ACC112 (cell line): ENCODE measurements around the gene L3HYPDH.

Experiments
- H2AFZ ChIP-seq: fragments of 200-600 bp; sonication (generic); one replicate; pipeline ENCODE4 v1.6.0; 2017; ENCODE audit warnings: antibody characterized with exemption, low read length; ENCODE audit not compliant: unreplicated experiment
- H3K27ac ChIP-seq: fragments of 200-600 bp; sonication (generic); 2 replicates; pipeline ENCODE4 v1.5.1; 2014; ENCODE audit warnings: low read depth, mild to moderate bottlenecking, antibody characterized with exemption, low read length, moderate library complexity
- H3K27me3 ChIP-seq: fragments of 200-600 bp; sonication (generic); 2 replicates; pipeline ENCODE4 v1.6.1; 2014; ENCODE audit warnings: mild to moderate bottlenecking, antibody characterized with exemption, low read length, moderate library complexity, mixed read lengths; ENCODE audit not compliant: insufficient read depth
- H3K36me3 ChIP-seq: fragments of 200-600 bp; sonication (generic); 2 replicates; pipeline ENCODE4 v1.6.1; 2016; ENCODE audit warnings: mild to moderate bottlenecking, antibody characterized with exemption, low read length, moderate library complexity, mixed read lengths; ENCODE audit not compliant: insufficient read depth
- H3K4me1 ChIP-seq: fragments of 200-600 bp; sonication (generic); one replicate; pipeline ENCODE4 v1.6.1; 2016; ENCODE audit warnings: low read length, mixed read lengths; ENCODE audit not compliant: insufficient read depth, unreplicated experiment, control insufficient read depth
- H3K4me3 ChIP-seq: fragments of 200-600 bp; sonication (generic); 2 replicates; pipeline ENCODE4 v1.5.1; 2014; ENCODE audit warnings: mild to moderate bottlenecking, low read depth, low read length
- H3K79me2 ChIP-seq: fragments of 200-600 bp; sonication (generic); one replicate; pipeline ENCODE4 v1.6.0; 2016; ENCODE audit warnings: low read length; ENCODE audit not compliant: control insufficient read depth, unreplicated experiment, insufficient read depth

The L3HYPDH gene

GRCh38 chr14:59483819-59484638 is at the start of gene L3HYPDH, which contains the start of gene JKAMP:
L3HYPDH (minus strand) TSS chr14:59484408; CDS start chr14:59484316, 92 bp downstream.
JKAMP (plus strand) TSS chr14:59484517; CDS start chr14:59484590, 73 bp downstream.
- Histone ChIP-seq H2AFZ (peak within 1 kb of the TSS; percentile 73), H3K4me3 (peak within 1 kb of the TSS; percentile 100), H3K36me3 (peaks cover 27% of the 10 kb centered on the region), H3K4me1 (peaks cover 24% of the 10 kb centered on the region), H3K27me3 (no peaks in the 10 kb centered on the region), H3K79me2 (peaks cover 84% of the 10 kb centered on the region), H3K27ac (peak within 1 kb of the TSS; percentile 97)

GRCh38 chr14:59532419-59532818 is 48.2 kb upstream of the L3HYPDH start:
- no peak overlapping the region for H3K4me3 ChIP-seq
- H3K27ac ChIP-seq = no peak overlapping the region
- no peak overlapping the region for H2AFZ ChIP-seq
- H3K4me1 ChIP-seq = no peaks in the 10 kb centered on the region
- no peaks in the 10 kb centered on the region for H3K36me3 ChIP-seq
- H3K79me2 ChIP-seq = no peaks in the 10 kb centered on the region
- peaks cover 13% of the 10 kb centered on the region for H3K27me3 ChIP-seq

GRCh38 chr14:59530349-59530748 is 46.1 kb upstream of the L3HYPDH start:
- H3K4me3 ChIP-seq = no peak overlapping the region

DNA sequence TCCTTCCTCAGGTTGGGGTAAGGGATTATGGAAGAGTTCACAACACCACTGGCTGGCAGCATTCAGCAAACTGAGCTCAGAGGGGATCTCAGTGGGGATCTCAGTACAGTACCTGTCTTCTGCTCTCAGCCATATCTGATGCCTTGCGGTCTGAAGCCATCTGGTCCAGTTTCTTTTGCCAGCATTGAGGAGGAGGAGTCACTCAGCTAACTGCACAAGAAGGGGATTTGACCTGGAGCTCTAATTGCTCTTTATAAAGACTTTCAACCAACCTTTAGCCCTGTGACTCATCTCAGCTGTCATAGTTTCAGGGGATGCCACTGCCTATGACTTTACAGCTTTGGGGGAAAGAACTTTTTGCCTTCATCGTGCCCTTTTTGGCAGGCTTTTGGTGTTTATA is 45.0 kb upstream of the L3HYPDH start:
- H2AFZ ChIP-seq = no peak overlapping the region
- H3K27ac ChIP-seq = no peak overlapping the region
- no peaks in the 10 kb centered on the region for H3K79me2 ChIP-seq
- H3K4me3 ChIP-seq = no peak overlapping the region
- no peaks in the 10 kb centered on the region for H3K4me1 ChIP-seq
- H3K27me3 ChIP-seq = peaks cover 32% of the 10 kb centered on the region
- no peaks in the 10 kb centered on the region for H3K36me3 ChIP-seq

More at GRCh38 chr14:59530349-59530748, 46.1 kb upstream of the L3HYPDH start:
- H2AFZ ChIP-seq = no peak overlapping the region
- peaks cover 23% of the 10 kb centered on the region for H3K27me3 ChIP-seq
- no peak overlapping the region for H3K27ac ChIP-seq
- H3K79me2 ChIP-seq = no peaks in the 10 kb centered on the region
- no peaks in the 10 kb centered on the region for H3K4me1 ChIP-seq
- no peaks in the 10 kb centered on the region for H3K36me3 ChIP-seq

- H3K27ac ChIP-seq = no peak overlapping the region
- H3K79me2 ChIP-seq = no peaks in the 10 kb centered on the region
- no peak overlapping the region for H3K4me3 ChIP-seq
- H3K36me3 ChIP-seq = no peaks in the 10 kb centered on the region
- H3K4me1 ChIP-seq = no peaks in the 10 kb centered on the region
- H2AFZ ChIP-seq = no peak overlapping the region
- H3K27me3 ChIP-seq = peaks cover 47% of the 10 kb centered on the region
These were observed 36.0 kb upstream of the L3HYPDH start for GRCh38 chr14:59520224-59520623.

GRCh38 chr14:59511916-59512575 is 27.8 kb upstream of the L3HYPDH start:
- H3K4me1 ChIP-seq = peaks cover 4% of the 10 kb centered on the region
- no peak overlapping the region for H3K27ac ChIP-seq
- no peaks in the 10 kb centered on the region for H3K79me2 ChIP-seq
- H3K27me3 ChIP-seq = peaks cover 16% of the 10 kb centered on the region; the same call in 1 of the 2 replicates
- no peak overlapping the region for H2AFZ ChIP-seq
- H3K36me3 ChIP-seq = no peaks in the 10 kb centered on the region
- no peak overlapping the region for H3K4me3 ChIP-seq

- Histone ChIP-seq H3K36me3 (no peaks in the 10 kb centered on the region), H3K4me3 (no peak overlapping the region), H3K27me3 (peaks cover 16% of the 10 kb centered on the region; the same call in 1 of the 2 replicates), H3K4me1 (peaks cover 4% of the 10 kb centered on the region), H2AFZ (no peak overlapping the region), H3K27ac (no peak overlapping the region), H3K79me2 (no peaks in the 10 kb centered on the region)
These were observed 26.8 kb upstream of the L3HYPDH start for GRCh38 chr14:59510966-59511365.

DNA sequence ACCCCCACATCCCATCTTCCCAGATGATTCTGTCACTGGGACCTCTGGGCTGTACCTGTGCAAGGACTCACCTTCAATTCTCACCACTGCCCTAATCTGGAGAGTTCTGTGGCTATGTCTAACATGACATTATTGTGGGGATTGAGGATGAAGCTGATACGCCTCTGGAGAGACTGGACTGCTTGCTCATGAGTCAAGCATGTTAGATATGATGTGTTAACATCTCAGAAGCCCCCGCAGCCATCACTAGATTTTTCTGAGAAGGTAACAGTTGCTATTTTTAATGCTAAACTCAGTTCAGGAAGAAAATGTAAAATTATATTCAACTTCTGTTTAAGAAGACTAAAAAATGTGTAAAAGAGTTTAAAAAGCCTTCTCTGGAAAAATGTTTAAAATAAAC is 25.8 kb upstream of the L3HYPDH start:
- no peaks in the 10 kb centered on the region for H3K79me2 ChIP-seq
- H3K4me1 ChIP-seq = peaks cover 4% of the 10 kb centered on the region
- no peak overlapping the region for H3K27ac ChIP-seq
- no peak overlapping the region for H3K4me3 ChIP-seq
- H3K27me3 ChIP-seq = peaks cover 16% of the 10 kb centered on the region; the same call in 1 of the 2 replicates
- H2AFZ ChIP-seq = no peak overlapping the region
- H3K36me3 ChIP-seq = no peaks in the 10 kb centered on the region

- no peak overlapping the region for H2AFZ ChIP-seq
- peaks cover 16% of the 10 kb centered on the region; the same call in 1 of the 2 replicates for H3K27me3 ChIP-seq
These were observed 24.9 kb upstream of the L3HYPDH start for GRCh38 chr14:59509101-59509500.

GRCh38 chr14:59507752-59508103 is 23.5 kb upstream of the L3HYPDH start:
- H3K36me3 ChIP-seq = peaks cover 4% of the 10 kb centered on the region; the same call in 1 of the 2 replicates

More at GRCh38 chr14:59509101-59509500, 24.9 kb upstream of the L3HYPDH start:
- Histone ChIP-seq H3K79me2 (no peaks in the 10 kb centered on the region), H3K27ac (no peak overlapping the region), H3K4me3 (no peak overlapping the region), H3K36me3 (peaks cover 4% of the 10 kb centered on the region; the same call in 1 of the 2 replicates), H3K4me1 (peaks cover 4% of the 10 kb centered on the region)

More at GRCh38 chr14:59507752-59508103, 23.5 kb upstream of the L3HYPDH start:
- Histone ChIP-seq H3K4me1 (peaks cover 4% of the 10 kb centered on the region), H3K4me3 (no peak overlapping the region), H3K27me3 (peaks cover 14% of the 10 kb centered on the region; the same call in 1 of the 2 replicates), H3K27ac (no peak overlapping the region), H2AFZ (no peak overlapping the region), H3K79me2 (no peaks in the 10 kb centered on the region)
